Measurements from ENCODE around the gene EP400. TPM values are rescaled to one million over a fixed set of nuclear protein-coding genes. Genes with fewer than 3 reads are reported as not detected.

The EP400 gene
- total RNA-seq, 1 donor from 2014 or later: 35.9 TPM

GRCh38 chr12:132084621-132085290 is 135.0 kb downstream of the EP400 start:
- Mint-ChIP-seq H3K9me3 (ENCODE audit: low read depth) (peaks cover 3% of the 10 kb centered on the region), H3K36me3 (ENCODE audit: low read depth) (peaks cover 7% of the 10 kb centered on the region), H3K27ac (ENCODE audit: unreplicated experiment) (peak overlapping the region; percentile 98), H3K27me3 (ENCODE audit: low read depth) (no peaks in the 10 kb centered on the region), H3K4me3 (ENCODE audit: unreplicated experiment) (peak overlapping the region; percentile 94), H3K4me1 (ENCODE audit: low read depth) (peaks cover 33% of the 10 kb centered on the region)
- TF ChIP-seq, protein P1, sequence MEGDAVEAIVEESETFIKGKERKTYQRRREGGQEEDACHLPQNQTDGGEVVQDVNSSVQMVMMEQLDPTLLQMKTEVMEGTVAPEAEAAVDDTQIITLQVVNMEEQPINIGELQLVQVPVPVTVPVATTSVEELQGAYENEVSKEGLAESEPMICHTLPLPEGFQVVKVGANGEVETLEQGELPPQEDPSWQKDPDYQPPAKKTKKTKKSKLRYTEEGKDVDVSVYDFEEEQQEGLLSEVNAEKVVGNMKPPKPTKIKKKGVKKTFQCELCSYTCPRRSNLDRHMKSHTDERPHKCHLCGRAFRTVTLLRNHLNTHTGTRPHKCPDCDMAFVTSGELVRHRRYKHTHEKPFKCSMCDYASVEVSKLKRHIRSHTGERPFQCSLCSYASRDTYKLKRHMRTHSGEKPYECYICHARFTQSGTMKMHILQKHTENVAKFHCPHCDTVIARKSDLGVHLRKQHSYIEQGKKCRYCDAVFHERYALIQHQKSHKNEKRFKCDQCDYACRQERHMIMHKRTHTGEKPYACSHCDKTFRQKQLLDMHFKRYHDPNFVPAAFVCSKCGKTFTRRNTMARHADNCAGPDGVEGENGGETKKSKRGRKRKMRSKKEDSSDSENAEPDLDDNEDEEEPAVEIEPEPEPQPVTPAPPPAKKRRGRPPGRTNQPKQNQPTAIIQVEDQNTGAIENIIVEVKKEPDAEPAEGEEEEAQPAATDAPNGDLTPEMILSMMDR (IDR thresholded peaks at IDR 0.05): no peak
- no peak for DNase-seq (ENCODE audit: low spot score)

DNA sequence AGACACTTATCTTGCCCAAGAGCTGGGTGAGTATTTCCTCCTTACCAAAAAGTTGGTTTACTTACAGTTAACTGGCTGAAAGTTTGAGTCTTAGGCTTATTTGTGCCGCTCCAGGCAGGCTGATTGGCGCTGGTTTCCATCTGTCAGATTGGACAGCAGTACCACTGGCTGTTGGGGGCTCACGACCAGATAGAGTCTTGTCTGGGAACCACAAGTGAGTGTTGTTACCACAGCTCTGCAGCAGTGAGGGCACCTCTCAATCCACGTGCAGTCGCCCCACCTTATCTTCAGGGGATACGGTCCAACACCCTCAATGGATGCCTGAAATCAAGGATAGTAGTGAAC is 135.5 kb downstream of the EP400 start:
- TF ChIP-seq, protein P1 (IDR thresholded peaks at IDR 0.05): no peak
- H3K9me3 Mint-ChIP-seq (ENCODE audit: low read depth): peaks cover 3% of the 10 kb centered on the region
- H3K36me3 Mint-ChIP-seq (ENCODE audit: low read depth): peaks cover 8% of the 10 kb centered on the region
- H3K27ac Mint-ChIP-seq (ENCODE audit: unreplicated experiment): peak overlapping the region; percentile 98
- no peak for DNase-seq (ENCODE audit: low spot score)
- peaks cover 38% of the 10 kb centered on the region for H3K4me1 Mint-ChIP-seq (ENCODE audit: low read depth)
- peak overlapping the region; percentile 94 for H3K4me3 Mint-ChIP-seq (ENCODE audit: unreplicated experiment)
- H3K27me3 Mint-ChIP-seq (ENCODE audit: low read depth): no peaks in the 10 kb centered on the region

DNA sequence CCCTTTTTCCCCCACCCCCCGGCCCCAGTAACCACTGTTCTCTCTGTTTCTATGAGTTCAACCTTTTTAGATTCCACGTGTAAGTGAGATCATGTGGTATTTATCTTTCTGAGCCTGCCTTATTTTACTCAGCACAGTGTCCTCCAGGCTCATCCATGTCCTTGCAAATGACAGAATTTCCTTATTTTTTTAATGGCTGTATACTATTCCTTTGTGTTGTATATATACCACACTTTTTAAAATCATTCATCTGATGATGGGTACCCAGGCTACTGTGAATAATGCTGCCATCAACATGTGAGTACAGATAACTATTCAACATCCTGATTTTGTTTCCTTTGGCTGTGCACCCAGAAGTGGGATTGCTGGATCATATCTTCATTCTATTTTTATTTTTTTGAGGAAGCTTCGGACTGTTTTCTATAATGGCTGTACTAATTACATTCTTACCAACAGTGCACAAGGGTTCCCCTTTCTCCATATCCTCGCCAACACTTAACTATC is 139.7 kb downstream of the EP400 start:
- peaks cover 3% of the 10 kb centered on the region for H3K9me3 Mint-ChIP-seq (ENCODE audit: low read depth)
- H3K27me3 Mint-ChIP-seq (ENCODE audit: low read depth): no peaks in the 10 kb centered on the region
- peaks cover 32% of the 10 kb centered on the region for H3K4me1 Mint-ChIP-seq (ENCODE audit: low read depth)
- TF ChIP-seq, protein P1 (IDR thresholded peaks at IDR 0.05): no peak
- H3K36me3 Mint-ChIP-seq (ENCODE audit: low read depth): peaks cover 9% of the 10 kb centered on the region
- H3K27ac Mint-ChIP-seq (ENCODE audit: unreplicated experiment): peak overlapping the region; percentile 32
- DNase-seq (ENCODE audit: low spot score): no peak
- H3K4me3 Mint-ChIP-seq (ENCODE audit: unreplicated experiment): no peak overlapping the region

- peaks cover 1% of the 10 kb centered on the region for H3K9me3 Mint-ChIP-seq (ENCODE audit: low read depth)
- peaks cover 15% of the 10 kb centered on the region for H3K36me3 Mint-ChIP-seq (ENCODE audit: low read depth)
These were observed 144.6 kb downstream of the EP400 start for GRCh38 chr12:132094269-132094891.

More at GRCh38 chr12:132094269-132094891, 144.6 kb downstream of the EP400 start:
- Mint-ChIP-seq H3K4me1 (ENCODE audit: low read depth) (peaks cover 8% of the 10 kb centered on the region), H3K27ac (ENCODE audit: unreplicated experiment) (no peak overlapping the region), H3K27me3 (ENCODE audit: low read depth) (no peaks in the 10 kb centered on the region), H3K4me3 (ENCODE audit: unreplicated experiment) (no peak overlapping the region)
- TF ChIP-seq, protein P1 (IDR thresholded peaks at IDR 0.05): no peak
- no peak for DNase-seq (ENCODE audit: low spot score)

All from chondrocyte (in vitro differentiated cells).